NOMO-1 treated with dmso at 0.1 percent for 144 hours (cell line): ENCODE measurements around the gene VPS26C.

Source experiments
- DNase-seq: peaks from one replicate; lab custom pipeline; 2025; ENCODE audit not compliant: unreplicated experiment; lab: John Stamatoyannopoulos, UW

VPS26C gene

DNA sequence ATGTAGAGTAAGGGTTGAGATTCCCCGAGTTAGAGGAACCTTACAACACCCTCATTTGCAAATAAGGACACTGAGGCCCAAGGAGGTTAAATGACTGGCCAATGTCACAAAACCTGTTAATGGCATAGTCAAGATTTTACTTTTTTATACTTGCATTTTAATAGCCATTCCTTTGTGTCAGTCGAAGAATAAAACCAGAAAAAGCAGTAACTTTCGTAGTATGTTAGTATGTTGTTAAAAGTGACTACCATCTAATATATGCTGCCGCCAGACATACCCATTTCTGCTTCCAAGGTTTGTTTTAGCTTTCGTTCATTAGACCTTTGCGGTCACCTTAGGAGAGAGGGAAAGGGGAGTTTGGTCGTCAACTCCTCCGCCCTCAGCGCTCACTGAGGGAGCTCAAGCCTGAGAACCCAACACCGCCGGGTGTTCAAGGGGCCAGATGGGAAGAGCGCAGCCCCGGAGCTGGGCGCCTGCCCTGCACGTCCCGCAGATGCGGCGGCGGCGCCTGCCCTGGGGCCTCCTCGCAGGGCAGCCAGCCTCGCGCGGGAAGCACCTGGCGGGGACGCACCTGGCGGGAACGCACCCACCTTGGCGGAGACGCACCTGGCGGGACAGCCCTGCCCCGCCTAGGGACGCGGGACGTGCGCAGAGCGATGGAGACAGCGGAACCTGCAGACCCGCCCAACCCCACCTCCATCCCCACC, 466 bp downstream of the VPS26C start:
- DNase-seq, result no peak

- DNase-seq, result no peak
Measured at GRCh38 chr21:37264808-37265207, 2.3 kb downstream of the VPS26C start.

GRCh38 chr21:37263827-37264600, 3.1 kb downstream of the VPS26C start:
- DNase-seq, result no peak

- no peak for DNase-seq
Measured at GRCh38 chr21:37259426-37259825, 7.7 kb downstream of the VPS26C start.

DNA sequence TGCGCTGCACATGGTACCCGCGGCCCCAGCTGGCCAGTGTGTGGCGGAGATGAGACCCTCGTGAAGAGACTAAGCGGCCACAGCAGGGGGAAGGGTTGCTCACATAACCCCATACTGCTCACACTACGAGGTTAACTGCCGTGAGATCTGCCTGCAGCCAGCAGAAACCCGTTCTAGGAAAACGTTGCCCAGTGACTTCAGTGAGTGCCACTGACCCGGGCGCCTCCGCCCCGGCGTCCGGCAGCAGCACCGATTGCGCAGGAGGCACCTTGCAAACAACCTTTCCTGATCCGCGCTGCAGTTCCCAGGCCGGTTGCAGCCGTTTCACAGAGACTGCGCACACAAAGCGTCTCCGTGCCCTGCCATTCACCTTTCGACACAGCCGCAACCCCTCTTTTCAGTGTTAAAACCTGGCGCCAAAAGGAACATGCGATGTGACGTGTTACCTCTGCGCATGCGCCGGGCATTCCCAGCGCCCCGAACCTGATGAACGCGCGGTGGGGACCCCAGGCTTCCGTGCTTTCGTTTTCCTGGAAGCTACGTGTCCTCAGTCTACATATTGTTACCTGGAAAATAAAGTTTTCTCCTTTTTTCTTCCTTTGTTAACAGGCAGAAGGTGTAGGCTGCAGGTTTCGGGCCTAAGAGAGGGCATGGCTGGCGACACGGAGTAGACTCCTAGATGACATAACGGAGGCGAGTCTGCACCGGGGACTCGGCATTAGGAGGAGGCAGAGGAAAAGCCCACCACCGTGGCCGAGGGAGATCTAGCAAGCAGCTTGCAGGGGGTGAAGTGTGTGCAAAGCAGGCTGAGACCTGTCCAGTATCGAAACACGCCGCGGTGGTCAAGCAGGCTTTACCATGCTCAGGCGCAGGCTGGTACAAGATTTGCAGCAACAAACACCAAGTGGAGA, 8.9 kb downstream of the VPS26C start:
- no peak for DNase-seq

GRCh38 chr21:37257511-37257966, 9.6 kb downstream of the VPS26C start:
- DNase-seq, result no peak

DNA sequence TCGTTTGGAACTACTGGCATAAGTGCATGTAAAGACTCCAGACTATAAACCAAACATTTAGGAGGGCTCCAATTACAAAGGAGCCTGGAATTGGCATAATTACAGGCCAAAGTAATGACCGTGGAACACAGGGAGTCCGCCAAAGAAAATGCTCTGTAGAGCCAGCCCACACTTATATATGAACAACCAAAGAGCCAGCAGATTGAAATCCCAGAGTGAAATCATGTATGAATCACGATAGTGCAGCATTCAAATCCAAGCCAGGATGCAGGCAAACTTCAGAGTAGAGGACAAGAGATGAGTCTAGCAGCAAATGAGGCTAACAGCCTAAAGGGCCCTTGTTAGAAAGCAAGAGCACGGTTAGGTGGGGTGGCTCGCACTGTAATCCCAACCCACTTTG, 13.1 kb downstream of the VPS26C start:
- no peak for DNase-seq

DNA sequence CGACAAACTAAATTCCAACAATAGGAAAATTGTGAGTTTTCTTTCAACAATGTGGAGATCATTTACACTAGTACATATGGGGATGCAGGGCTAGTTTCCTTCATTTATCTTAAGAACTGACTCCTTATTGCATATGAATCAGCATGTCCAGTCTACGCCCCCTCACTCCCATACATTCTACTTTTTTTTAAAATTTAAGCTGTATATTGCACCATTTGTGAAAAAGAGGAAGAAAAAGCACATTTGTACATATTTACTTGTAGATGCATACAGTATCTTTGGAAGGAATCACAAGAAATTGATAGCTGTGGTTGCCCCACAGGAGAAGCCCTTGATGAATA, 15.9 kb downstream of the VPS26C start:
- DNase-seq, result peak; percentile 49

- no peak for DNase-seq
Measured at GRCh38 chr21:37249112-37249904, 17.8 kb downstream of the VPS26C start.

- no peak for DNase-seq
Measured at GRCh38 chr21:37248298-37248697, 18.8 kb downstream of the VPS26C start.

- DNase-seq, result no peak
Measured at GRCh38 chr21:37245151-37245550, 22.0 kb downstream of the VPS26C start.

GRCh38 chr21:37244501-37245095, 22.5 kb downstream of the VPS26C start:
- no peak for DNase-seq

- no peak for DNase-seq
Measured at GRCh38 chr21:37243961-37244360, 23.2 kb downstream of the VPS26C start.

DNA sequence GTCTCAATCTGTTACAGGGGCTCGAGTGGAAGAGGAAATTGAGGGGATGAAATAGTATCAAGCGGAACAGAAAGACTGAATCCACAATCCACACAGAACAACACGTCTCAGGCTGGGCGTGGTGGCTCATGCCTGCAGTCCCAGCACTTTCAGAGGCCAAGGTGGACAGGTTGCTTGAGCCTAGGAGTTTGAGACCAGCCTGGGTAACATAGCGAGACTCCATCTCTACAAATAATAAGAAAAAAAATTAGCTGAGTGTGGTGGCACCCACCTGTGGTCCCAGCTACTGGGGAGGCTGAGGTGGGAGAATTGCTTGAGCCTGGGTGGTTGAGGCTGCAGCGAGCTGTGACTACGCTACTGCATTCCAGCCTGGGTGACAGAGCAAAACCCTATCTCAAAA, 25.7 kb downstream of the VPS26C start:
- no peak for DNase-seq

- DNase-seq, result no peak
Measured at GRCh38 chr21:37240978-37241377, 26.2 kb downstream of the VPS26C start.

GRCh38 chr21:37237764-37238163, 29.4 kb downstream of the VPS26C start:
- no peak for DNase-seq

DNA sequence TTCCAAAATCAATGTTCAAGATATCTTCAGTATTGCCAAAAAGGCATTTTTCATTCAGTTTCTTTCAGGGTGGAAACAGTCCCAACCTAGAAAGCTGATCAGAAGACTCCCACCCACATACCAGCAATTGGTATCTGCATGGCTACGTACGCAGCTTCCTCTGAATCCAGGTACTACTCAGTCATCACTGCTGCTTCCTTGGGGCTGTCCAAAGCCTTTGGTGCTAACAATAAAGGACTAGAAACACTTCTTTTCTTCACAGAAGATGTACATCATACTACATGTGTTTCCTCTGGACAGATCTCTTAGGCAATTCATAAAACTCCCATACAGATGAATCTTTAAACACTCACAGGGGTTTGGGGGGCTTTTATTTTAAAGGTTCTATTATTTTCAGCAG, 29.8 kb downstream of the VPS26C start:
- DNase-seq, result no peak

- DNase-seq, result no peak
Measured at GRCh38 chr21:37233551-37234146, 33.5 kb downstream of the VPS26C start.

DNA sequence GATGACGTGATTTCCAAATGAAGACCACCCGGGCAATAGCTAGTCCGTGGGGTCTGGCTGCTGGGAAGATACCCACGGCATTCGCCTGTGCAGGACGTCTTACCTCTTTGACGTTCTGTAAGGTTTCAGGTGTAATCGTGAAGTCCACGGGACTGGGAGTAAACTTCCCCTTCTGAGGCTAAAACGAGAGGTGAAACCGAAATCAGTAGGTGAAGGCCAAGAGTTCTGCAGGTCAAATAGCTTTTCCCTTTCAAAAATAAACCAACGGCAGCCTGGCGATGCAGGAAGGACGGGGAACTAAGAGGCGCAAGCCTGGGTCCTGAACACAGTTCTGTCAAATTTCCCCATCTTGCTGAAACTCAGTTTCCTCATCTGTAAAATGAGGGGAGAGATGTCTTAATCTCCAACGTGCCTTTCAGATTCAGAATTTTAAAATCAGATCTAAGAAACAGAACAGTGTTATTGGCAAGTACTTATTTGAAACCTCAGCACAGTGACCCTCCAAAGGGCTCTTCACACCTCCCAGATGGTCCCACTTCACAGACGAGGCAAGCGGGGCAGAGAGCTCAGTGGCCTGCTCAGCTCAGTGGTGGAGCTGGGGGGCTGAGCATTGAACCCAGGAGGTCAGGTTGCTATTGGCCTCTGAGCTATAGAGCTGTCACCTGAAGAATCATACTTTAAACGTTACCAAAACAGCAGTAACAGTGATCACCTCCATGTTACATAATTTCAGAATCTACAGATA, 34.7 kb downstream of the VPS26C start:
- DNase-seq, result no peak
